Measurements from ENCODE around the gene LRRC70.

LRRC70 gene

DNA sequence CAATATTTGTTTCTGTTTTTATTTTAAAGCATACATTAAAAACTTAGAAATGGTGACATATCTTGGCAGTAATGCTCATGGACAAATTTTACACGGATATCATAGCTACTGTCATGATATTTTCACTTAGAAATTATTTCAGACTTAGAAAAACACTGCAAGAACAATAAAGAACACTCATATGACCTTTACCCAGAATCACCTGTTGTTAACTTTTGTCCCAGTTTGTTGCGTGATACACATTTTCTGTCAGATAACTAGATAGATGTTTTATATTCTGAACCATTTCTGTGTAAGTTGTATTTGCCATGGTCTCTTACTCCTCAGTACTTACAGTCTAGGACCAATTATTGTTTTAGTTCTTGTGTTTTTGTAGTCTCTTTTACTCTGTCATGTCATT is 3.6 kb upstream of the LRRC70 start:
- DNase-seq (ENCODE audit: low read depth, low spot score): no peak

DNA sequence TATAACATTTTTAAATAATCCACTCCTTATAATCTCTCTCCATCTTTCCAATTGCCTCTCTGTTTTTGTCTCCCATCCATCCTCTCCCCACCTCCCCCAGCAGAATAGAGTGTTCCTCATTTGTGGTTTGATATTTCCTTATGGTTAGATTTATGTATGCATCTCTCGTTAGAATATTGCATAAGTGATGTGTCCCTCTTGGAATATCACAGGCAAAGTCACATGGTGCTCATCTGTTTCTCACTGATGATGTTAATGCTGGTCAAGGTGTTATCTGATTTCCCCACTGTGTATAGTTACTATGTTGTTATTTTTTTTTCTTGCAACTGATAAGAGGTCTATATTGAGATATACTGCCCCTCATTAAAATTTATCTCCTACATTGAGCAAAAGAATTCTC is 3.1 kb upstream of the LRRC70 start:
- DNase-seq (ENCODE audit: low read depth, low spot score): no peak

DNA sequence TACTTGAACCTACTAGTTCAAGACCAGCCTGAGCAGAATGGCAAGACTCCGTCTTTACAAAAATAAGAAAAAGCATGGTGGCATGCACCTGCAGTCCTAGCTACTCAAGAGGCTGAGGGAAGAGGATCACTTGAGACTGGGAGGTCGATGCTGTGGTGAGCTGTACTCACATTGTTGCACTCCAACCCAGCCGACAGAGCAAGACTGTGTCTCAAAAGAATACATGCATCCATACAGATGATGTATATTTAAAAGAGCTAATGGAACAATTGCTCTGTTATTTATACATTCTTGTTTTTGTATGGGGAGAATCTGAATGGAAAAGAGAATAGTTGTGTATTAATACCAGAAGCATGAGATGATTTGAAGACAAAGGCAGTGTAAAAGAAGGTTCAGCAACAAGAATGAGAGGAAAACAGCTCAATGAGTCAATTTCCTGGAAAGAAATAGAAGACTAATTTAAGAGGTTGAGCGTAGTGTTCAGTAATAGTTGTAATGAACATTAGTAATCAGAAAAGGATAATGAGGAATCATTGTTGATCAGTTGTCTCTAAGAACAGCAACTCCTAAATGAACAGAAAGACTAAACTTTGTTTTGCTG is 1.9 kb upstream of the LRRC70 start:
- no peak for DNase-seq (ENCODE audit: low read depth, low spot score)

DNA sequence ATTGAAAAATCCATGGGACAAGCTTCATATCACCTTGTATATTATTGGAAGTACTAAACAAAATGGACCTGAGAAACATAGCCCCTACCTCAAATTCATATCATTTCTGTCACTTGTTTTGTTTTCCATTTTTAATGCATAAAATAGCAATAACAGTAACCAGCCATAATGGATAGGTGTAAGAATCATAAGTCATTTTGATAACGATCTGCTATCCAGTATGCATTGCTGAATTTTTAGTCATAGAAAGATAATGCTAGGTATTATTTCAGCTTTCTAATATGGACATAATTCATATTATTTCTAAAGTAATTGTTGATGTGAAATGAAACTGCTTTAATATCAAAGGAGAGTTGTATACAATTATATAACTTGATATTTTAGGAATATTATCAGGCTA is 1.1 kb upstream of the LRRC70 start:
- no peak for DNase-seq (ENCODE audit: low read depth, low spot score)

DNA sequence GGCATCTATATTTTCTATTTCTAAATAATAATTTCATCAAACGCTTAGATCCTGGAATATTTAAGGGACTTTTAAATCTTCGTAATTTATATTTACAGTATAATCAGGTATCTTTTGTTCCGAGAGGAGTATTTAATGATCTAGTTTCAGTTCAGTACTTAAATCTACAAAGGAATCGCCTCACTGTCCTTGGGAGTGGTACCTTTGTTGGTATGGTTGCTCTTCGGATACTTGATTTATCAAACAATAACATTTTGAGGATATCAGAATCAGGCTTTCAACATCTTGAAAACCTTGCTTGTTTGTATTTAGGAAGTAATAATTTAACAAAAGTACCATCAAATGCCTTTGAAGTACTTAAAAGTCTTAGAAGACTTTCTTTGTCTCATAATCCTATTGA is 1.1 kb downstream of the LRRC70 start:
- no peak for DNase-seq (ENCODE audit: low read depth, low spot score)

DNA sequence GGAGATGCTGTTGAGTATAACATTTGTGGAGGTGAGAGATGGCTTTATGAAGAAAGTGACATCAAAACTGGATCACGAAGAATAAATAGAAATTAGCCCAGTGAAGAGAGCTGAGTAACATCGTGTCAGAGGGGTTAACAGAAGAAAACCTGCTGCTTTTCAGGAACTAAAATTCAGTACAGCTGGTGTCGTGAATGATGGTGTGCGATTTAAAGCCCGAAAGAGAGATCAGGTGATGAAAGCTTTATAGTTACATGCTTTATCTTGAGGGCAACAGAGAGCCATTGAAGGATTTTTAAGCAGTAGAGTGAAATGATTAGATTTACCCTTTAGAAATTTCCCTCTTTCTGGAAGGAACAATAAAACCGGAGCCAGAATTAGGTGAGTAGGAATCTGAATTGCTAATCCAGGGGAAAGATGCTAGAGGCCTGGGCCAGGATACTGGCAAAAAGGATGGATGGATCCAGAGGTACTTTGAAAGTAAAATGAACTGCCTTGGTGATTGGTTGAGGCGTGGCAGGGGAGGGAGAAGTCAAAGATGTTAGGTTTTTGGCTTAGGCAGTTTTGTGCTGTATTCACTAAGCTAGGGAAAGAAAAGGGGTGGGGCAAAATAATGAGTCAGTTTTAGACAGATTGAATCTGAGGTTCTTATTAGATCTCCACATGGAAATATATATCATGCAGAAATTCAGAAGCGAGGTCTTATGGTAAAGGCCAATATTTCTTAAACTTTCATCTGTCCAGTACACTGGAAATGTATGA is 3.4 kb downstream of the LRRC70 start:
- no peak for DNase-seq (ENCODE audit: low read depth, low spot score)

DNA sequence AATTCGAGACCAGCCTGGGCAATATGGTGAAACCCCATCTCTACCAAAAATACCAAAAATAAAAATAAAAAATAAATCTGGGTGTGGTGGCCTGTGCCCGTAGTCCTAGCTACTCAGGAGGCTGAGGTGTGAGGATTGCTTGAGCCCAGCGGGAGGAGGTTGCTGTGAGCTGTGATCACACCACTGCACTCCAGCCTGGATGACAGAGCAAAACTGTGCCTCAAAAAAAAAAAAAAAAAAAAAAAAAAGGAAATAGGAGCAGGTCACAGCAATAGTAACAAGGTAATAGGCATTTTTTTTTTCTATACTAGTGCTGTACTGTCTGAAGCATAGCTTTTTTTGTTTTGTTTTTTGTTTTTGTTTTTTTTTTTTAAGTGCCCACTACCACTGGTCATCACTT is 5.8 kb downstream of the LRRC70 start:
- DNase-seq (ENCODE audit: low read depth, low spot score): no peak

DNA sequence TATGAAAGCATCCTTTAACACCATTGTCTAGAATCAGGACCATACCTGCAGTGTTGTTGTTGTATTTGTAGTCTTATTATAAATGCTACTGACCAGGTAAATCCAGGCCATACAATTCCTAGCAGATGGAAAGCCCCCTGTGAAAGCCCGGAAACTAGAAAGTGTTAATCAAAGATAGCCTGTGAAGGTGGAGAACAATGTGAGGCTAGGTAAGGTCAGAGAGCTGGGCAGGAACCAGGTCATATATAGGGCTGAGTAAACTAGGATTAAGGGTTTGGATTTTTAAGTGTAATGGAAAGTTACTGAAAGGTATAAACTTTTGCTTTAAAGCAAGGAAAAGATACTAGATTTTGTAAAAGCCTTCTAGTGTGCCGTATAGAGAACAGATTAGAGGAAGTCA is 6.7 kb downstream of the LRRC70 start:
- DNase-seq (ENCODE audit: low read depth, low spot score): no peak

DNA sequence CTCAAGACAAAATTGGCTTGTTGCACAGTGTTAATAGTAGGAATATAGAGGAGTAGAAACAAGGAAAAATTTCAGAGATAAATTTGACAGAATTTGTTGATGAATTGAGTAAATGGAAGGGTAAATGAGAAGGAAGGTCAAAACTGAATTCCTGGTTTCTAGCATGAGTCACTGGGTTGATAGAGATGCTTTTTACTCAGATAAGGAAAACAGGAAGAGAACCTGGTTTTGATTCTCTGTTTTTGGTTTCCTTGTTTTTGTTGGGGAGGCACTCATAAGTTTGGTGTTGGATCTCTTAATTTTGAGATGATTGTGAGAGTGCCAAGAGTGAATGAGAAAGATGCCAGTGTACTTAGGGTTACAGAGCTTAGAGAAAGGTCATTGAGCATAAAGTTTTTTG is 7.1 kb downstream of the LRRC70 start:
- no peak for DNase-seq (ENCODE audit: low read depth, low spot score)

DNA sequence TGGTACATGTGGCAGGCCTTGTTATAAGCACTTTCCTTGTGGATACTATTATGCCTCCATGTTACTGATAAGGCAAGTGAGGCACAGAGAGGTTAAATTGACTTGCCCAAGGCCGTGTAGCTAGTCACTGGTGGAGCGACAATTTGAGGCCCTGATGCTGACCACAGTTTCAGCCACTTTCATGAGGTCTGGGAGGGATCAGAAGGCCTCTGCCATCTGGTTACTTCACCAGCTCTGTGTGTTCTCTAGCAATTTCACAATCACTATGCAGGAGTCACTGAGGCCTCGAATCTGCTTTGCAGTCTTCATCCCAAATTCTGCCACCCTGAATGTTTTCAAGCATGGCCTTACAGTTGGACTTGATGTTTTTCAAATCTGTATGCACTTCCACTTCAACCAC is 9.1 kb downstream of the LRRC70 start:
- no peak for DNase-seq (ENCODE audit: low read depth, low spot score)

DNA sequence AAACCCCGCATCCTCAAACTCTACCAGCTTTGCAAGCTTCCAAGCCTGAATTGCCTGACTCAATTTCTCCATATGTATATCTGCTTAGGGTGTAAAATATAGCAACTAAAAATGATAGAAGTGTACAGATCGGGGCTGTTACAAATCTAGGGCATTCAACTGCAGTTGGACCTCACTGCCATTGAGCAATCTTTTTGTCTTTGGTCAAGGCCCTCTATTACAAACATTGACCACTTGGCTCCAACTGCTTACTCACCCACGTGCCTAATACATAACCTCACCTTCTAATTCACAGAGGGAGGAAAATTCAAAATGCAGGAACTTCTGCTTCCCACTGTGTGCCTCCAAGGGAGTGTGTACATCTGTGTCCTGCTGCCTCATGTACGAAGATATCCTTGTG is 10.0 kb downstream of the LRRC70 start:
- no peak for DNase-seq (ENCODE audit: low read depth, low spot score)

DNA sequence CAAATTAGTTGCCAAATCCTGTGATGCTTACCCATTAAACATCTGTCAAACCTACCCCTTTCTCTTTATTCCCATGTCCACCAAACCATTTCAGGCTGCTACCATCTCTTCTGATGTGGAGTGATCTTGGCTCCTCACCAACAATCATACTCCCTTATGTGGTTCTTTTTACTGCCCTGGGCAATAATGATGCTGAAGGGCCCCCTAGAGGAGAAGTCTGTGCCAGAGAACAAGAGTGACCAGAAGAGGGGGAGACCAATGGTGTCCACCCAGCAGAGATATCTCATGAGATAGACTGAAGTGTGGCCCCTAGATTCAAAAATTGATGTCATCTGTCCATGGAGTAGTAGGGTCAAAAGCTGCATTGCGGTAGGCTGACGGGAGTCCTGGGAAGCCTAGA is 10.9 kb downstream of the LRRC70 start:
- DNase-seq (ENCODE audit: low read depth, low spot score): no peak

DNA sequence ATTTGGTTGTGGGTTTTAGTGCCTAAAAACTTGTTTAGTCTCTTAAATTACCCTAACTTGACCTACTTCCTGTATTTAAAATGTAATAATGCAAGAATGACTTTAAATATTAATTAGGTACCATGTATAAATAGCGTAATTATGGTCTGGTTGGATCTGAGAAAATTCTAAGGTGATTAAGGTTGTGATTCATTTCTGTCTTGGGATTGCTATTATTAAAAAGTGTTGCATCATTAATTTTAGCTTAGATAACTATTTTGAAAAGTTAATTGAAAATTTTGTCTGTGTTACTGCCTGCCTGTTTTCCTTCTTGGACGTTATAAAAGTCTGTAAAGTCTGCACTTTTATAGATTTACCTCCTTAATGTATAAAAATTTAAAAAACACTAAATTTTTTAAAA is 11.8 kb downstream of the LRRC70 start:
- DNase-seq (ENCODE audit: low read depth, low spot score): no peak

DNA sequence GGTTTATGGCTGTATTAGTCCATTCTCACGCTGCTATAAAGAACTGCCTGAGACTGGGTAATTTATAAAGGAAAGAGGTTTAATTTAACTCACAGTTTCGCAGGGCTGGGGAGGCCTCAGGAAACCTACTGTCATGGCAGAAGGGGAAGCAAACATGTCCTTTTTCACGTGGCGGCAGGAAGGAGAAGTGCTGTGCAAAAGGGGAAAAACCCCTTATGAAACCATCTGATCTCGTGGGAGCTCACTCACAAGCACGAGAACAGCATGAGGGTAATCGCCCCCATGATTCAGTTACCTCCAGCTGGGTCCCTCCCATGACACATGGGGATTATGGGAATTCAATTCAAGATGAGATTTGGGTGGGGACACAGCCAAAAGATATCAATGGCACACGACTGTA is 13.9 kb downstream of the LRRC70 start:
- DNase-seq (ENCODE audit: low read depth, low spot score): no peak

DNA sequence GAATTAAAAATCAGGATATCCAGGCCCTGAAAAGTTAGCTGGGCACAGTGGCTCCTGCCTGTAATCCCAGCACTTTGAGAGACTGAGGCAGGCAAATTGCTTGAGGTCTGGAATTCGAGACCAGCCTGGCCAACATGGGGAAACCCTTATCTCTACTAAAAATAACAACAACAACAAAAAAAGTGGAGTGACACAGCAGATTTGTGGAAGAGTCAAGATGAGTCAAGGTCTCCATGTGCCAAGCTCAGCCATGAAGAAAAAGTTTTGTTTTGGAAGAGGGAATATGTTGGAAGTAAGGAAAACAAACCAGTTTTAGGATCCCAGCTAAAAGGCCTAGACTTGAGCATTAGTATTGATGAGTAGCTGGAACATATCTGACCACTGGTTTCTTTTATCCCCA is 14.7 kb downstream of the LRRC70 start:
- no peak for DNase-seq (ENCODE audit: low read depth, low spot score)

DNA sequence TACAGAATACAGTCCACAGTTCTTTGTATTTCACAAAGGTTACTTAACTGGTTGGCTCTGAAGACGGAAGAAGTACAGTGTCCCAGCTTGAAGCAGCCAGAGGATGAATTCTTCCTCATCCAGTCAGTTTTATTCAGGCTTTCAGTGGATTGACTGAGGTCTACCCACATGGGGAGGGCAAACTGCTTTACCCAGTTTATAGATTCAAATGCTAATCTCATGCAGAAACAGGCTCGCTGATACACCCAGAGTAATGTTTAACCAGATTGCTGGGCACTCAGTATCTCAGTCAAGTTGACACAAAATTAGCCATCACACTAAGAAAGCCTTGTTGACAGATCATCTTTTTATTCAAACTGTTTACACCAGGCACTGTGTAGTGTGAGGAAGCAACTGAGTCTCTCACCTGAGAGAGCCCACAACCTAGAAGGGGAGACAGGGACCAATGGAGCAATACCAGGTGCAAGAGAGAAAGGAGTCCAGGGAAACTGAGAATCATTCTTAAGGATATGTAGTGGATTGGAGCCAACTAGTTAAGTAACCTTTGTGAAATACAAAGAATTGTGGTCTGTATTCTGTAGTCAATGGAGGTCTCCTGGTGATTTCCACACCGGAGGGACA is 15.9 kb downstream of the LRRC70 start:
- no peak for DNase-seq (ENCODE audit: low read depth, low spot score)

DNA sequence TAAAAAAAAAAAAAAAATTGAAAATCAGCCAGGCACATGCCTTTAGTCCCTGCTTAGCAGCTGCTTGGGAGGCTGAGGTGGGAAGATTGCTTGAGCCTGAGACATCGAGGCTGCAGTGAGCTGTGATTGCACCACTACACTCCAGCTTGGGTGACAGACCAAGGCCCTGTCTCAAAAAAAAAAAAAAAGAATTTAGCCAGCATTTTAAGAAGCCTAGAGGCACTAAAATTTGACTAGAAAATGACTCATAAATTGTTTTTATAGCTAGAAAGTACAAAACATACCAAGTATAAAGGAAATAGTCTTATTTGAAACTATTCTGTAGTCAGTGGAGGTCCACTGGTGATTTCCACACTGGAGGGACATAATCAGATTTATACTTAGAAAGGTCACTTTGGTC is 17.5 kb downstream of the LRRC70 start:
- no peak for DNase-seq (ENCODE audit: low read depth, low spot score)

DNA sequence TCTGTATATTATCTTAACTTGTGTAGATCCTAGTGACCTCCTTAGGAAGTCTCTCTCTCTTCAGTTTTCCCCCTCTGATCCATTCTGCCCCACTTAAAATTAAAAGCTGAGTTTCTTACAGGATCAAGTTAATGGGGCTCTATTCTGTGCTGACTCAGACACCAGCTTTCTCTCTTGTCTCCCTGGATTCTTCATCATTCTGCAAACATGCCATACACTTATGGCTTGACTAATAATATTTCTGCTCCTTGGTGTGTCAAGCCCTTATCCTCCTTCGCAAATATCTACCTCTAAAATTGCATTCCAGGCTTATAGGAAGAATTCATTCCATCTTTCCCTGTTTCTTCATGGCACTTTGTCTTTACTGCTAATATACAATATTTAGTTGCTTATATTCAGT is 18.1 kb downstream of the LRRC70 start:
- no peak for DNase-seq (ENCODE audit: low read depth, low spot score)

DNA sequence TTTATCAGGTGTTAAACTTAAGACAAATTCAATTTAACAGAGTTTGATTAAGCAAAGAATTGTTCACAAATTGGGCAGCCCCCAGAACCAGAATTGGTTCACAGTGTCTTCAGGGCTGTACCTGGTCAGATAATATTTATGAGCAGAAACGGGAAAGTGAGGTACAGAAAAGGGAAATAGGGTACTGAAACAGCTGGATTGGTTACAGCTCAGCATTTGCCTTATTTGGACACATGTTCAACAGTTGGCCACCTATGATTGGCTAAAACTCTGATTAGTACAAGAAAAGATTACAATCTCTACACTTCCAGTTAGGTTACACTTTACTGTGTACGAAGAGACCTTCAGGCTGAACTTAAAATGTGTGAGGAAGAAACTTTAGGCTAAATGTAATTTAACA is 18.7 kb downstream of the LRRC70 start:
- no peak for DNase-seq (ENCODE audit: low read depth, low spot score)

DNA sequence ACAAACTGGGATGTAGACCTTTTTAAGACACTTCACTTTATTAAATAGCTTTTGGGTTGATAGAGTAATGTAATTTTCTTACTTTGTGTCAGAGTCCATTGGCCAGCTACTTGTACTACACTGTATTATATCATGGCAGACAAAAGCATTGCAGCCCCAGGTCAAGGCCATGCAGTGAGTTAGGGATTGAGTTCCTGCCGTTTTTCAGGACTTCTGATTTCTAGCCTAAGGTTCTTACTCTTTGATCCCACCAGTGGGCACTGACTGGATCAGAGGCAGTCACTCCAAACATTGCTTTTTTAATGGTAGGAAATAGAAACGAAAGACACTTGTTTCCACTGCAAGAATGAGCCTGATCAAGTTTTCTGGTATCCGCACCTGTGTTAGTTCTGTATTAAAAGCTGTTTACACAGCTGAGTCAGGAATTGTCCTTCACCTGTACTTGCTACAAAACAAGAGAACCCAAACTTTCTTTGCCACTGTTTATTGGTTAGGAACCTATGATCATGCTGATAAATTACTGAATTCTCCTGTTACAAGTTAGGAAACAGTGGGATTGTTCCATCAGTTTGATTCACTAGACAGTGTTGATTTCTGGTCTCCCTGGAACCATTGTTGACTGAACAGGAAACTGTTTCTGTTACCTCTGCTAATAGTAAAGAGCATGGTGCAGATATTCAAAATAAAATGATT is 22.1 kb downstream of the LRRC70 start:
- no peak for DNase-seq (ENCODE audit: low read depth, low spot score)

DNA sequence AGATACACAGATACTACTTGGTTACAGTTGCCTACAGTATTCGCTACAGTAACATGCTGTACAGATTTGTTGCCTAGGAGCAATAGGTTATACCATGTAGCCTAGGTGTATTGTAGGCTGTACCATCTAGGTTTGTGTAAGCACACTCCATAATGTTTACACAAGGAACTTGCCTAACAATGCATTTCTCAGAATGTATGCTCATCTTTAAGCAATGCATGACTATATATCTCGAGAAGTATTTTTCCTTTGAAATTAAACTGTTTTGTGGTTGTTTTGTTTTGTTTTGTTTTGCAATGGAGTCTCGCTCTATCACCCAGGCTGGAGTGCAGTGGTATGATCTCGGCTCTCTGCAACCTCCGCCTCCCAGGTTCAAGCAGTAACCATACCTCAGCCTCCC is 25.3 kb downstream of the LRRC70 start:
- no peak for DNase-seq (ENCODE audit: low read depth, low spot score)

DNA sequence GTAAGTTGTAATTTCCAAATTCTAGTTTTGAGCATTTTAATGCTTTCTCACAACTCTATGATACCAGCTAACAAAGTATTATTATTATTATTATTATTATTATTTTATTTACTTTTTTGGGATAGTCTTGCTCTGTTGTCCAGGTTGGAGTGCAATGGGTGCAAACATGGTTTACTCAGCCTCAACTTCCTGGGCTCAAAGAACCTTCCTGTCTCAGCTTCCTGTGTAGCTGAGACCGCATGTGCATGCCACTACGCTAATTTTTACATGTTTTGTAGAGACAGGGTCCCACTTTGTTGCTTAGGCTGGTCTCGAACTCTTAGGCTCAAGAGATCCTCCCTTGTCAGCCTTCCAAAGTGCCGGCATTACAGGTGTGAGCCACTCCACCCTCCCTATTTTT is 27.0 kb downstream of the LRRC70 start:
- no peak for DNase-seq (ENCODE audit: low read depth, low spot score)

DNA sequence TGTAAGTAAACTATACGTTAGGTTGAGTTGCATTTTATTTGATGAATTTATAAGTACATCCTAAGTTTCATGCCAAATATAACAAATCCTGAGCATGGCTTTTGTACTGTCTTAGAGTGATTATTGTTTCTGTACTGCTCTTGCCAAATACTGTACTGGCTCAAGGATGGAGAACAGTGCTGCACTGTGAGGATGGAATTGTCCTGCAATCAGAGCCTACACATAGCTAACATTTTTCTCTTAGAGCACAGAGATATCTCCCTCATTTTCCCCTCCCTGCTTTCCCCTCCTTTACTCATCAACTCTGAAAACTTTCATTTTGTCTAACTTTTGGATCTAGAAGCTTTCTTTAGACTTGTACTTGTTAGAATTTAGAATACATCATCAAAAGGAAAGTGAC is 28.3 kb downstream of the LRRC70 start:
- no peak for DNase-seq (ENCODE audit: low read depth, low spot score)
